ENCODE results near the gene SERPINB7.

Gene SERPINB7

GRCh38 chr18:63850020-63850419 lies 74.8 kb downstream of the SERPINB7 start:
- DNase-seq (ENCODE audit: low read depth): no peak

GRCh38 chr18:63850636-63851035 lies 75.4 kb downstream of the SERPINB7 start:
- DNase-seq (ENCODE audit: low read depth): no peak
